DMS153 (cell line): ENCODE results near the gene USP24.
"Not testable (repeated sequence)": the region's sequence is repeated elsewhere in the genome, so short reads cannot be mapped to it uniquely, and the experiment has no call there.

ENCODE experiments used
- DNase-seq: peaks from one replicate; lab custom pipeline; 2025; lab: John Stamatoyannopoulos, UW

The USP24 gene

GRCh38 chr1:55229726-55230125, 14.6 kb upstream of the USP24 start:
- DNase-seq = not testable (repeated sequence)

GRCh38 chr1:55225228-55225627, 10.1 kb upstream of the USP24 start:
- no peak for DNase-seq

GRCh38 chr1:55224729-55225128, 9.6 kb upstream of the USP24 start:
- no peak for DNase-seq

- no peak for DNase-seq
Measured at GRCh38 chr1:55222152-55222551, 7.0 kb upstream of the USP24 start.

GRCh38 chr1:55217226-55217986, 2.2 kb upstream of the USP24 start:
- peak; percentile 63 for DNase-seq

- DNase-seq = no peak
Measured at GRCh38 chr1:55216096-55216495, 932 bp upstream of the USP24 start.

GRCh38 chr1:55214934-55215193, 300 bp downstream of the USP24 start:
- no peak for DNase-seq

GRCh38 chr1:55214212-55214933, 791 bp downstream of the USP24 start:
- DNase-seq = no peak

- no peak for DNase-seq
Measured at GRCh38 chr1:55213885-55214211, 1.3 kb downstream of the USP24 start.

- no peak for DNase-seq
Measured at GRCh38 chr1:55213151-55213884, 1.8 kb downstream of the USP24 start.

- DNase-seq = no peak
Measured at GRCh38 chr1:55212349-55213150, 2.6 kb downstream of the USP24 start.

GRCh38 chr1:55211863-55212262, 3.3 kb downstream of the USP24 start:
- DNase-seq = no peak

GRCh38 chr1:55210990-55211801, 4.0 kb downstream of the USP24 start:
- DNase-seq = no peak

GRCh38 chr1:55209247-55209646, 5.9 kb downstream of the USP24 start:
- DNase-seq = peak; percentile 34

- DNase-seq = no peak
Measured at GRCh38 chr1:55206210-55206609, 9.0 kb downstream of the USP24 start.

- DNase-seq = no peak
Measured at GRCh38 chr1:55204997-55205396, 10.2 kb downstream of the USP24 start.

GRCh38 chr1:55203064-55203463, 12.1 kb downstream of the USP24 start:
- no peak for DNase-seq

GRCh38 chr1:55200667-55201066, 14.5 kb downstream of the USP24 start:
- no peak for DNase-seq

GRCh38 chr1:55199735-55200134, 15.4 kb downstream of the USP24 start:
- not testable (repeated sequence) for DNase-seq

- DNase-seq = no peak
Measured at GRCh38 chr1:55198044-55198443, 17.1 kb downstream of the USP24 start.

GRCh38 chr1:55197099-55197498, 18.1 kb downstream of the USP24 start:
- DNase-seq = no peak
